Panc1 (cell line): ENCODE data around the gene CLCN7. TPM values are rescaled to one million over a fixed set of nuclear protein-coding genes. Genes with fewer than 3 reads are reported as not detected.

Experiments
- ATAC-seq: fragments of 200-7000 bp; cut with Tn5 transposase; 2 replicates; pipeline ENCODE4 v1.9.1; 2020; ENCODE audit warnings: mild to moderate bottlenecking, moderate library complexity
- BruUV-seq: library from RNA; stranded (reverse); fragments of 400-500 nt; replicated peaks from 2 replicates; lab custom pipeline; 2021; lab: Mats Ljungman, UMichigan
- CTCF ChIA-PET: fragments of 300-600 bp; sonication (Branson Sonifier 250); formaldehyde crosslinking; loops from one replicate; lab custom pipeline; 2022; ENCODE audit warnings: antibody characterized with exemption; lab: Charles Lee
- POLR2A ChIA-PET: fragments of 300-600 bp; sonication (Branson Sonifier 250); formaldehyde crosslinking; loops from one replicate; lab custom pipeline; 2022; ENCODE audit warnings: antibody characterized with exemption; lab: Charles Lee
- DNase-seq: peaks from one replicate; pipeline ENCODE4 v3.0.0-alpha.2; 2010; ENCODE audit warnings: low read depth, low spot score
- H3K27ac ChIP-seq: 2 replicates; pipeline ENCODE4 v1.5.1; 2011; ENCODE audit warnings: mild to moderate bottlenecking, low read length, inconsistent platforms
- H3K27me3 ChIP-seq: fragments of 200-500 bp; sonication (Bioruptor generic); 2 replicates; pipeline ENCODE4 v1.6.0; 2014; ENCODE audit warnings: low read length, inconsistent platforms; ENCODE audit not compliant: control insufficient read depth, insufficient read depth
- H3K36me3 ChIP-seq: fragments of 200-500 bp; sonication (Bioruptor generic); 2 replicates; pipeline ENCODE4 v1.5.1; 2014; ENCODE audit warnings: inconsistent platforms, mild to moderate bottlenecking, low read length, moderate library complexity; ENCODE audit not compliant: control insufficient read depth, insufficient read depth
- H3K4me1 ChIP-seq: 2 replicates; pipeline ENCODE4 v1.5.1; 2011; ENCODE audit warnings: inconsistent platforms, mild to moderate bottlenecking, low read length, moderate library complexity; ENCODE audit not compliant: control insufficient read depth, insufficient read depth
- H3K4me3 ChIP-seq, 2 experiments: 2 replicates each; pipeline ENCODE4 v1.5.1; 2011 to 2012; ENCODE audit warnings: low read depth in 2 of 2, low read length in 2 of 2, mild to moderate bottlenecking in 2 of 2, inconsistent platforms in 1 of 2, moderate library complexity in 1 of 2
- H3K9me3 ChIP-seq: fragments of 200-500 bp; sonication (Bioruptor generic); 2 replicates; pipeline ENCODE4 v1.5.1; 2014; ENCODE audit warnings: low read depth, mild to moderate bottlenecking, inconsistent platforms, low read length, moderate library complexity; ENCODE audit not compliant: control insufficient read depth, insufficient read depth
- POLR2AphosphoS5 ChIP-seq: IDR thresholded peaks from 2 replicates; pipeline ENCODE4 v1.6.1; 2012; ENCODE audit warnings: mild to moderate bottlenecking, low read depth, low read length, moderate library complexity
- SIN3A ChIP-seq: IDR thresholded peaks from 2 replicates; pipeline ENCODE4 v1.6.1; 2012; ENCODE audit warnings: low read depth, mild to moderate bottlenecking, low read length, moderate library complexity, borderline replicate concordance; ENCODE audit not compliant: insufficient read depth
- TCF7L2 ChIP-seq: IDR thresholded peaks from 2 replicates; pipeline ENCODE4 v1.6.1; 2011; ENCODE audit warnings: mild to moderate bottlenecking, low read depth, low read length, inconsistent platforms
- in situ Hi-C: cut with HindIII; loops from 2 replicates; pipeline ENCODE4 v1.10.0; 2016; ENCODE audit warnings: low sequenced_read_pairs, low pct_unique_long_range_greater_than_20kb
- intact Hi-C: fragments of 100-400 bp; cut with micrococcal nuclease; formaldehyde crosslinking; loops from one replicate; pipeline ENCODE4 v1.10.0; 2022; ENCODE audit not compliant: unreplicated experiment
- total RNA-seq: library from RNA; stranded (reverse); gene quantifications from one replicate; pipeline ENCODE4 v1.2.1, GENCODE V29; 2021; ENCODE audit not compliant: unreplicated experiment
- TF ChIP-seq, protein P1 (sequence below), 2 experiments: IDR thresholded peaks; 2 replicates each; pipeline ENCODE4 v1.6.1; 2011 to 2012; ENCODE audit warnings: low read depth in 2 of 2, control low read depth in 1 of 2, low read length in 1 of 2, mild to moderate bottlenecking in 1 of 2, moderate library complexity in 1 of 2; ENCODE audit not compliant: insufficient read depth in 1 of 2
- TF ChIP-seq, protein P2 (sequence below): fragments of 450-650 bp; IDR thresholded peaks from 2 replicates; pipeline ENCODE4 v1.5.1; 2017; ENCODE audit warnings: mild to moderate bottlenecking

The CLCN7 gene
- total RNA-seq, 1 experiment from 2014 or later: 179 TPM

DNA sequence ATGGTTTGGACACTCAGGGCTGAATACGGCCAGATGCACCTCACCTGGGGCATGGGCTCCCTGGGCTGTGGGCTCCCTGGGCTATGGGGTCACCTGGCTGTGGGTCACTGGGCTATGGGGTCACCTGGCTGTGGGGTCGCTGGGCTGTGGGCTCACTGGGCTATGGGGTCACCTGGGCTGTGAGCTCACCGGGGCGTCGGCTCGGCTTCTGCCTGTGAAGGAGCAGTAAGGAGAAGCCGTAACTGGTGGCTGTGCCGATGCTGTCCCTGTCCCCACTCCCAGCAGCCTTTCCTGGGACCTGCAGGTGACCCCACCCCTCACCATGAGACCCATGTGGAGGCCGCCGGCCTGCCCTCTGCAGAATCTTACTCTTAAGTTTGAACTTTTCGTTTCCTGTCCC is 45.8 kb downstream of the CLCN7 start:
- H3K9me3 ChIP-seq: no peaks in the 10 kb centered on the region
- intact Hi-C loops (no loop called here), in situ Hi-C loops (no loop called here)
- BruUV-seq: no TSS peak
- H3K27me3 ChIP-seq: no peaks in the 10 kb centered on the region
- no peaks in the 10 kb centered on the region for H3K36me3 ChIP-seq
- no peaks in the 10 kb centered on the region for H3K4me1 ChIP-seq
- ChIA-PET POLR2A (no interaction called here), CTCF (no interaction called here)
- DNase-seq (no peak), ATAC-seq (no peak)
- TF ChIP-seq TCF7L2 (no peak), SIN3A (no peak), POLR2AphosphoS5 (no peak)
- TF ChIP-seq, protein P1, sequence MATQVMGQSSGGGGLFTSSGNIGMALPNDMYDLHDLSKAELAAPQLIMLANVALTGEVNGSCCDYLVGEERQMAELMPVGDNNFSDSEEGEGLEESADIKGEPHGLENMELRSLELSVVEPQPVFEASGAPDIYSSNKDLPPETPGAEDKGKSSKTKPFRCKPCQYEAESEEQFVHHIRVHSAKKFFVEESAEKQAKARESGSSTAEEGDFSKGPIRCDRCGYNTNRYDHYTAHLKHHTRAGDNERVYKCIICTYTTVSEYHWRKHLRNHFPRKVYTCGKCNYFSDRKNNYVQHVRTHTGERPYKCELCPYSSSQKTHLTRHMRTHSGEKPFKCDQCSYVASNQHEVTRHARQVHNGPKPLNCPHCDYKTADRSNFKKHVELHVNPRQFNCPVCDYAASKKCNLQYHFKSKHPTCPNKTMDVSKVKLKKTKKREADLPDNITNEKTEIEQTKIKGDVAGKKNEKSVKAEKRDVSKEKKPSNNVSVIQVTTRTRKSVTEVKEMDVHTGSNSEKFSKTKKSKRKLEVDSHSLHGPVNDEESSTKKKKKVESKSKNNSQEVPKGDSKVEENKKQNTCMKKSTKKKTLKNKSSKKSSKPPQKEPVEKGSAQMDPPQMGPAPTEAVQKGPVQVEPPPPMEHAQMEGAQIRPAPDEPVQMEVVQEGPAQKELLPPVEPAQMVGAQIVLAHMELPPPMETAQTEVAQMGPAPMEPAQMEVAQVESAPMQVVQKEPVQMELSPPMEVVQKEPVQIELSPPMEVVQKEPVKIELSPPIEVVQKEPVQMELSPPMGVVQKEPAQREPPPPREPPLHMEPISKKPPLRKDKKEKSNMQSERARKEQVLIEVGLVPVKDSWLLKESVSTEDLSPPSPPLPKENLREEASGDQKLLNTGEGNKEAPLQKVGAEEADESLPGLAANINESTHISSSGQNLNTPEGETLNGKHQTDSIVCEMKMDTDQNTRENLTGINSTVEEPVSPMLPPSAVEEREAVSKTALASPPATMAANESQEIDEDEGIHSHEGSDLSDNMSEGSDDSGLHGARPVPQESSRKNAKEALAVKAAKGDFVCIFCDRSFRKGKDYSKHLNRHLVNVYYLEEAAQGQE (IDR thresholded peaks at IDR 0.05; ENCODE audit: insufficient read depth in 1 of 2, low read depth in 2 of 2, low read length in 1 of 2): no peak
- TF ChIP-seq, protein P2, sequence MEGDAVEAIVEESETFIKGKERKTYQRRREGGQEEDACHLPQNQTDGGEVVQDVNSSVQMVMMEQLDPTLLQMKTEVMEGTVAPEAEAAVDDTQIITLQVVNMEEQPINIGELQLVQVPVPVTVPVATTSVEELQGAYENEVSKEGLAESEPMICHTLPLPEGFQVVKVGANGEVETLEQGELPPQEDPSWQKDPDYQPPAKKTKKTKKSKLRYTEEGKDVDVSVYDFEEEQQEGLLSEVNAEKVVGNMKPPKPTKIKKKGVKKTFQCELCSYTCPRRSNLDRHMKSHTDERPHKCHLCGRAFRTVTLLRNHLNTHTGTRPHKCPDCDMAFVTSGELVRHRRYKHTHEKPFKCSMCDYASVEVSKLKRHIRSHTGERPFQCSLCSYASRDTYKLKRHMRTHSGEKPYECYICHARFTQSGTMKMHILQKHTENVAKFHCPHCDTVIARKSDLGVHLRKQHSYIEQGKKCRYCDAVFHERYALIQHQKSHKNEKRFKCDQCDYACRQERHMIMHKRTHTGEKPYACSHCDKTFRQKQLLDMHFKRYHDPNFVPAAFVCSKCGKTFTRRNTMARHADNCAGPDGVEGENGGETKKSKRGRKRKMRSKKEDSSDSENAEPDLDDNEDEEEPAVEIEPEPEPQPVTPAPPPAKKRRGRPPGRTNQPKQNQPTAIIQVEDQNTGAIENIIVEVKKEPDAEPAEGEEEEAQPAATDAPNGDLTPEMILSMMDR: no peak
- H3K27ac ChIP-seq: no peak overlapping the region
- no peak overlapping the region for H3K4me3 ChIP-seq

DNA sequence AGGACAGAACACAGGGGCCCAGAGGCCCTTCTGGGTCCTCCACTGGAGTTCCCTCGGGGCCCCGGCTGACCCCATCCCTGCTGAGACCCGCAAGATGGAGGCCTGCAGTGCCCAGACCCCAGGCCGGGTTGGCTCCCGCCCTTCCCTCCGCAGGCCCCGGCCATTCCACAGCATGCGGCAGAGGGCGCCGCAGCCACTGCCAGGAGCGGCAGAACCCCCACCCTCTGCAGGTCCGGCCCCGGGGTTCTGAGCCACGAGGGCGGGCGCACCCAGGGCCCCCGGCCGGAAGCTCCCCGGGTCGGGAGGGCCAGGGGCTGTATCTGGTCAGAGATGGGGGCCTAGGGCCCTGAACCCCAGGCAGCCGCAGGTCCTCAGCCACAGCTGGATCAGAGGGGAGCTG is 46.3 kb downstream of the CLCN7 start:
- in situ Hi-C loops (no loop called here), intact Hi-C loops (no loop called here)
- Histone ChIP-seq H3K4me1 (no peaks in the 10 kb centered on the region), H3K27ac (no peak overlapping the region), H3K9me3 (no peaks in the 10 kb centered on the region), H3K27me3 (no peaks in the 10 kb centered on the region), H3K4me3 (no peak overlapping the region), H3K36me3 (no peaks in the 10 kb centered on the region)
- ATAC-seq (no peak), DNase-seq (no peak)
- BruUV-seq: no TSS peak
- TF ChIP-seq, protein P2: no peak; the same call in 1 of the 2 replicates
- no peak for TF ChIP-seq TCF7L2
- no peak for TF ChIP-seq SIN3A
- TF ChIP-seq POLR2AphosphoS5: no peak
- TF ChIP-seq, protein P1 (IDR thresholded peaks at IDR 0.05; ENCODE audit: insufficient read depth in 1 of 2, low read depth in 2 of 2, low read length in 1 of 2): no peak
- ChIA-PET CTCF (no interaction called here), POLR2A (no interaction called here)
